NCI-H460 (cell line): Measurements from ENCODE around the gene HOXA11. TPM values are rescaled to one million over a fixed set of nuclear protein-coding genes. Genes with fewer than 3 reads are reported as not detected.
A peak's percentile ranks its signal among the peaks of the same experiment; 100 is the strongest.

Experiments
- DNase-seq: peaks from one replicate; pipeline ENCODE4 v3.0.0-alpha.2; 2016; ENCODE audit warnings: low read depth; ENCODE audit errors: extremely low read depth
- total RNA-seq: library from RNA; depleted of rRNA; stranded (reverse); fragments of >200 nt; shearing (Covaris generic); gene quantifications from 2 replicates; pipeline ENCODE4 v1.2.3, GENCODE V29; 2014

The HOXA11 gene
- total RNA-seq, 1 experiment from 2014 or later = 7.1 TPM

- peak; percentile 73 for DNase-seq
These were observed 24.4 kb downstream of the HOXA11 start for GRCh38 chr7:27160546-27161213.

- no peak for DNase-seq
These were observed 24.9 kb downstream of the HOXA11 start for GRCh38 chr7:27160145-27160545.

- no peak for DNase-seq
These were observed 25.5 kb downstream of the HOXA11 start for GRCh38 chr7:27159266-27160144.

DNA sequence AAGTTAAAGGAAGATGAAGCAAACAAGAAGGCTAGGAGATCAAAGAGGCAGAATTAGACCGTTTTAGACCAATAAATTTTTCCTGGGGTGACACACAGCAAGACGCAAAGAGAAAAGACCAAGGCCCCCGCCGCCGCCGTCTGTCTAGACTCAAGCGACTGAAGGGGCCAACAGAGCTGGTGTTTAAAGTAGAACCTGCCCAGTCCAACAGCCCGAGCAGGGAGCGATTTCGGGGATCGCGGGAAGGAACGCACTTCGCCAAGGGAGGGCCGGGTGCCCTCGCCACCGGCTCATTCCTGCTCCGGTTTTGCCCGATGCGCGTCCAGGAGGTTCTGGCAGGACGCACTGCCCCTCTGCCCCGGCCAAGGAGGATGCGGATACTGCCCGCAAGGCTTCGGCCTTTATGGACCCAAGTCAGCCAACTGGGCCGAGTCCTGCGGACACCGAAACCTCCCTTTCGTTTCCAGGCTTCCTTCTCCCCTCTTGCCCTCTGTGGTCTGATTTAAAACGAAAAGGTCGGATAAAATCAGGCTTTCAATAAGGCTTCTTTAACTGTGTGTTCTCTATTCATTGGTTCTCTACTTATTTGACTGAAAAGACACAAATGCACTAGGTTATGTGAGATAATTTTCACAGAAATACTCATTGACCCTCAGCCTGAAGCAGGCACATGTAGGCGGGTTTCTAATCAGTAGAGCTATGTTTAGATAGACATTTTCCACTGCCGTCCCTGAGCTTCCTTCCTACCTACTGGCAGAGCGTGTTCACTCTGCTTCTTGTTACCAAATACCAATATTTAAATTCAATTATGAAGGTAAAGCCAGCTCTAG is 26.4 kb downstream of the HOXA11 start:
- no peak for DNase-seq

DNA sequence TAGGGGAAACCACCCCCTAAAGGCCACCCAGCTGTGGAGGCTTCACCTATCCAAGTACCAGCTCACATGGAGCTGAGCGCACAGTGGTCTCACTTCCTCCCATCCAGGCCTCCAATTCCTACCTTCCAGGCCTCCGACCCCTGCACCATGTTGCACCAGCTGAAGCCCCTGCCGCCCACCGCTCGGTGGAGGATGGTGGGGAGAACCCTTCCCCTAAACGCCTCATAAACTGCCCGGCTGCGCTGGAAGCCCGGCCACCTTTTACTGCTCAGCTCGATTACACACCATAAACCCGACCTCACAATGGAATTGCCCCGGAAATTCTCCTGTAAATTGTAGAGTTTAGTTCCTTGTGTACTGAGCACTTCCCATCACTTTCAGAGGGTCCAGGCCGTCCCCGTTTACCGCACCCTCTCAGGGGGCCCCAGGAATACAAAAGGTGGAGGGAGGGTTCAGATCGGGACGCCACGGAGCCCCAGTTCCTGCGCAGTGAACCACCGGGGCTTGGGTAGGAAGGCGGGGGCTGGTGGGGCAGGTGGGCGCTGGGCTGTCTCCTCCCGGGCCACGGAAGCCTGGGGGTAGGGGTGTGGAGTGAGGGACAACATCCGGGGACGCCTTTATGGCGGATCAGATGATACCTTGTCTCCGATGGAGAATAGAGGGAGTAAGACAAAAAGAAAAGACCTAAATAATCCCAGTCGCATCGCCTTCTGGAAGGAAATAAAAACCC is 27.2 kb downstream of the HOXA11 start:
- DNase-seq = no peak

- no peak for DNase-seq
These were observed 27.9 kb downstream of the HOXA11 start for GRCh38 chr7:27156916-27157701.

- no peak for DNase-seq
These were observed 28.5 kb downstream of the HOXA11 start, which contains the start of gene HOXA7 for GRCh38 chr7:27156508-27156898. HOXA7 (minus strand) TSS chr7:27156675; CDS start chr7:27156545, 130 bp downstream.

GRCh38 chr7:27155816-27156507 is 29.1 kb downstream of the HOXA11 start:
- no peak for DNase-seq

- no peak for DNase-seq
These were observed 29.9 kb downstream of the HOXA11 start for GRCh38 chr7:27154901-27155815.

DNA sequence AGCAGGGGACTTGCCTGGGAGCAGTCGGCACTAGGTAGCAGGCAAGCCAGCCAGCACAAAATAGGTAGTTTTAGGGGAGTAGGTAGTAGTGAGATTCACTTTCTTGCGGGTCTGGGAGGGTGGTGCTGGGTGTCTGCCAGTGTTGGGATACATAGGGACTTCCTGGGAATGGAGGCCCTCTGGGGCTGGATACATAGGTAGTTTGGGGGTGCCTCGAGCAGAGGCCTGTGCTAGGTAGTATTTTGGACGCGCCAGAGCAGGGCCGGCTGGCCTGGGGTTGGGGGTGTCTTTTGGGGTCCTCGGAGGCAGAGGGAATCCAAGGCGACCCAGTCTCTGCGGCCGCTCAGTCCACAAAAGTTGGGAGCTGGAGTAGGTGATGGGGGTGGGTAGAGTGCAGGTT is 30.7 kb downstream of the HOXA11 start:
- DNase-seq = no peak

- DNase-seq = no peak
These were observed 31.5 kb downstream of the HOXA11 start for GRCh38 chr7:27153526-27153925.

DNA sequence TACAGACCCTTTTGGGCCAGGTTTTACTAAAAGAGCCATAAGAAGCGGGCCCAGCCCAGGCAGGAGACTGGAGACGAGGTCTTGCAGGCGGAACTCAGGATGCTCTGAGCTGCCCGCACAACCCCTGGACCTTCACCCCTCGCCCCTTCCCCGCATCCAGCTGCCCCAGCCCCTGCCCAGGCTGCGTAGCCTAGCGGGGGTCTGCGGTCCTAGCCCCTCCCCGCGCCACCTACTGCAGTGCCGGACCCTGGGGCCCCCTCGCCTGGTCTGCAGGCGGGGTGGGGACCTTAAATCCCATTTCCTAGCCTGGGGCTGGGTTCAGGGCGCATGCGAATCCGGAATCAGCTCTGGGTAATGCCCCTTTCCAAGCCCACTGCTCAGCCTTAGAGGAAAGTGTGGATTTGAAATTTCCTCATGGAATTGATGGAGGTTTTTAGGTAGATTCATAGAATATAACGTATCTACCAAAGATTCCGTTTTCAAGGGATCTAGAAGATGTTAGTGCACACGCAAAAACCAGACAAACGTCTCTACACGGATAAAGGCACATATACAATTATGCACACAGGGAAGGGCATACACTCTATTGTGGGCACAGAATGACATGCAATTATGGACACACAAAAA is 32.1 kb downstream of the HOXA11 start:
- no peak for DNase-seq

GRCh38 chr7:27151931-27152815 is 32.9 kb downstream of the HOXA11 start, which contains the start of gene HOXA3:
HOXA3 (minus strand) TSS chr7:27152583; CDS start chr7:27110640, 41,943 bp downstream.
- no peak for DNase-seq

DNA sequence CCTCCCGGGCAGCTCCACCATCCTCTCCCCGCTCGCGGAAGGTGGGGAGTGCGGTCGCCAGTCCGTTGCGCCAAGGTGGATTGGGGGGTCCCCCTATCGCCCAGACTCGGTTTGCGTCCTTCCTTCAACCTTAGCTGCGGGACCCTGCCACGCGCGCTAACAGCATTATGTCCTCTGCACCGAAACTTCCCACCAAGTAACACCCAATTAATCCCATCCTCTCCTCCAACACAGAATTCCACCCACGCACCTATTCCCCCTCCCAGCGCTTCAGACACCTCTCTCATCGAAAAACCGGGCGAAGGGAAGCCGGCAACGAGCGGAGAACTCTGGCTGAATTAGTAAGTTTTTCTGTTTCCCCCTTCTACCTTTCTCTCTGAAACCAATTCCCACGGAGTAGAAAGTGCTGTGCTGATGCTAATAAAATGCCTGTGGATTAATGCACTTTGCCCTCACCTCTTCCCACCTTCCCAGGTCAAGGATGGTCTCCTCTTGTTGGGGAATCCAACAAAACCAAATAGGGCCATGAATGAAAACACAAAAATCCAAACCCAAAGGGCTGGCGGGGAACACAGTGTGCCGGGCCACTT is 33.6 kb downstream of the HOXA11 start:
- DNase-seq = no peak

DNA sequence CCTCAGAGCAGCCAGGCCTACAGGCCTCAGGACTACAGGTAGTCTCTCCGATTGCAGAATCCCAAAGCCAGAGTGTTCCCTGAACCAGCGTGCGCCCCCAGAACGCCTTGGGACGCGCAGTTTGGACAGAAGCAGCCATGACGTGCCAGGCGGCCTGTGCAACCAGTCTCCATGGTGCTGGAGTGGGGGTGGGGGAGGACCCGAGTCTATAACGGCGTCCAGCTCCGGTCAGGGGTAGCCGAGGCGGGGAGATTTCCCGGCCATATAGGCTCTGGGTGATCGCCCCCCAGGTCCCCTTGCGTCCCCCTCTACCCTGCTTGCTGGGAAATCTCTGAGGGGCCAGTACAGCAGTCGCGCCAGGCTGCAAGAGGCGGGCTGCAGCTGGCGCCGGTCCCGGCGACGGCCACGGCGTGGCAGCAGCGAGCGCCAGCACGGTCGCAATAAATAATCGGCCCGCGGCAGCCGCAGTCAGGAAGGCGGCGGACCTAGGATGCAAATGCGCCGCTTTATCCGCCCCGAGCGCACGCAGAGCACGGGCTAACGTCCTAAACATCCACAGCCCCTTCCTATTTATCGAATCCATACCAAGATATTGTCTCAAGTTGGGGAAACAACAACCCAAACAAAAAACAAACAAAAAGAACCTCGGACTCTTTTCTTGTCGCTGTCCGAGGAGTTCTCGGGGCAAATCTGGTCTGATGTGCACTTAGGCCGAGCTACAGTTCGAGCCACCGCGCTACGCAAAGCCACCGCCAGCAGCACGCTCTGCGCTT is 34.3 kb downstream of the HOXA11 start:
- peak; percentile 72 for DNase-seq
